ENCODE data around the gene POP7. TPM values are rescaled to one million over a fixed set of nuclear protein-coding genes. Genes with fewer than 3 reads are reported as not detected.

The POP7 gene
- total and polyA plus RNA-seq, 8 donors: 23.3 to 70.1 (median 38.7) TPM; not detected in 1

DNA sequence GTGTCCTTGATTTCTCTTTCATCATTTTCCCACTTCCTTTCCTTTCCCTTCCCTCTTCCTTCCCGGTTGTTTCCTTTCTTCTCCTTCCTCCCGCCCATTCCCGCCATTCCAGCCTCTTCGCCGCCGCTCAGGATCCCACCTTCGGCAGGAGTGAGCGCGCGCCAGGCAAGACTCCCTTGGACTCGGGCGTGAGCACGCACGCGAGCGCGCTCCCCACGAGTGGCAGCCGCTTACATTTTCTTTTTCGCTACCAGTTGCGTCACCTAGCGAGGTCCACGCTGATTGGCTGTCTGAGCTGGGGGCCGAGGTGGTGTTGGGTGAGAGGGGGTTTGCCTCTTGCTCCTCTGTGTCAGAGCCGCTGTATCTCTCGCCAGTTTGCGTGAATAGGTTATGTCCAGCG lies 39.3 kb downstream of the POP7 start:
- H3K36me3 ChIP-seq: no peaks in the 10 kb centered on the region
- peak overlapping the region in 3 of 4 donors; percentile 31 to 44 (median 39) for H3K4me3 ChIP-seq
- no peak overlapping the region for H3K27ac ChIP-seq
- peaks cover 0 to 56% (median 1%) of the 10 kb centered on the region in 3 donors for H3K27me3 ChIP-seq
- TF ChIP-seq, protein P1, sequence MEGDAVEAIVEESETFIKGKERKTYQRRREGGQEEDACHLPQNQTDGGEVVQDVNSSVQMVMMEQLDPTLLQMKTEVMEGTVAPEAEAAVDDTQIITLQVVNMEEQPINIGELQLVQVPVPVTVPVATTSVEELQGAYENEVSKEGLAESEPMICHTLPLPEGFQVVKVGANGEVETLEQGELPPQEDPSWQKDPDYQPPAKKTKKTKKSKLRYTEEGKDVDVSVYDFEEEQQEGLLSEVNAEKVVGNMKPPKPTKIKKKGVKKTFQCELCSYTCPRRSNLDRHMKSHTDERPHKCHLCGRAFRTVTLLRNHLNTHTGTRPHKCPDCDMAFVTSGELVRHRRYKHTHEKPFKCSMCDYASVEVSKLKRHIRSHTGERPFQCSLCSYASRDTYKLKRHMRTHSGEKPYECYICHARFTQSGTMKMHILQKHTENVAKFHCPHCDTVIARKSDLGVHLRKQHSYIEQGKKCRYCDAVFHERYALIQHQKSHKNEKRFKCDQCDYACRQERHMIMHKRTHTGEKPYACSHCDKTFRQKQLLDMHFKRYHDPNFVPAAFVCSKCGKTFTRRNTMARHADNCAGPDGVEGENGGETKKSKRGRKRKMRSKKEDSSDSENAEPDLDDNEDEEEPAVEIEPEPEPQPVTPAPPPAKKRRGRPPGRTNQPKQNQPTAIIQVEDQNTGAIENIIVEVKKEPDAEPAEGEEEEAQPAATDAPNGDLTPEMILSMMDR (IDR thresholded peaks at IDR 0.05): no peak
- TF ChIP-seq POLR2A (IDR thresholded peaks at IDR 0.05) (no peak), EP300 (IDR thresholded peaks at IDR 0.05) (no peak), POLR2AphosphoS5 (IDR thresholded peaks at IDR 0.05) (no peak)
- peak; percentile 25 to 88 for DNase-seq
- no peaks in the 10 kb centered on the region for H3K4me1 ChIP-seq
- no peaks in the 10 kb centered on the region for H3K9me3 ChIP-seq
- intact Hi-C loops (cut with DNase I; ENCODE audit: low total_unique reads): no loop called here
- WGBS, 5 donors: 6 to 39% (median 23%) methylated on average over 26 to 28 of the region's 28 CpGs

DNA sequence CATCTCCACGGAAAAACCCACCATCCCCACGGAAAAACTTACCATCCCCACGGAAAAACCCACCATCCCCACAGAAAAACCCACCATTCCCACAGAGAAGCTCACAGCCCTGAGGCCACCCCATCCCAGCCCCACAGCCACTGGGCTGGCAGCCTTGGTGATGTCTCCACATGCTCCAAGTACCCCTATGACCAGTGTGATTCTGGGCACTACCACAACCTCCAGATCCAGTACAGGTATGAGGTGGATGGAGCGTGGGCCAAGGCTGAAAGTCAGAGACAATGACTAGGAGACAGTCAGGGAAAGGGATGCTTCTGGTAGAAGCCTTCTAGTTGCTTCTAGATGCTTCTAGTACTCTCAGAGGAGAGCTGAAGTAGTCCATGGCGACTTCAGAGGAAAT lies 47.1 kb downstream of the POP7 start:
- H3K36me3 ChIP-seq: no peaks in the 10 kb centered on the region
- no peak for DNase-seq
- no peak overlapping the region for H3K27ac ChIP-seq
- H3K9me3 ChIP-seq: no peaks in the 10 kb centered on the region
- peaks cover 0 to 44% (median 10%) of the 10 kb centered on the region in 3 donors for H3K27me3 ChIP-seq
- 75 to 86% (median 79%) methylated on average over 5 of the region's 5 CpGs for WGBS, 5 donors
- intact Hi-C loops (cut with DNase I; ENCODE audit: low total_unique reads): no loop called here
- TF ChIP-seq, protein P1 (IDR thresholded peaks at IDR 0.05): no peak
- TF ChIP-seq POLR2AphosphoS5 (IDR thresholded peaks at IDR 0.05) (no peak), EP300 (IDR thresholded peaks at IDR 0.05) (no peak), POLR2A (IDR thresholded peaks at IDR 0.05) (no peak)
- H3K4me1 ChIP-seq: no peaks in the 10 kb centered on the region
- no peak overlapping the region for H3K4me3 ChIP-seq

GRCh38 chr7:100753750-100754149 lies 47.8 kb downstream of the POP7 start:
- TF ChIP-seq POLR2A (IDR thresholded peaks at IDR 0.05): no peak
- TF ChIP-seq POLR2AphosphoS5 (IDR thresholded peaks at IDR 0.05): no peak
- TF ChIP-seq, protein P1 (IDR thresholded peaks at IDR 0.05): no peak
- TF ChIP-seq EP300 (IDR thresholded peaks at IDR 0.05): no peak
- no peaks in the 10 kb centered on the region for H3K36me3 ChIP-seq
- H3K4me3 ChIP-seq: no peak overlapping the region
- H3K9me3 ChIP-seq: no peaks in the 10 kb centered on the region
- intact Hi-C loops (cut with DNase I; ENCODE audit: low total_unique reads): no loop called here
- peaks cover 0 to 41% (median 10%) of the 10 kb centered on the region in 3 donors for H3K27me3 ChIP-seq
- DNase-seq: no peak
- no peak overlapping the region for H3K27ac ChIP-seq
- 75 to 87% (median 82%) methylated on average over 2 to 3 of the region's 3 CpGs for WGBS, 5 donors
- no peaks in the 10 kb centered on the region for H3K4me1 ChIP-seq

Other genes with a start within 250 kb of the POP7 start
- 1 to 10 TPM in 1 of 5 donors, not detected in 4; 2.3 TPM for gene SPACDR, start 241.9 kb upstream of the POP7 start, total RNA-seq
- 1 to 10 TPM in 1 of 3 donors, under 1 TPM in 1, not detected in 1; 0.65 to 1.1 TPM for gene SPACDR, start 241.9 kb upstream of the POP7 start, polyA plus RNA-seq
- gene TSC22D4, start 226.9 kb upstream of the POP7 start, total RNA-seq: 100 to 1,000 TPM in 1 of 5 donors, 10 to 100 TPM in 3, 1 to 10 TPM in 1; 9.4 to 120 (median 28.0) TPM
- gene TSC22D4, start 226.9 kb upstream of the POP7 start, polyA plus RNA-seq: 10 to 100 TPM; 25.1 to 44.8 (median 35.0) TPM
- under 1 TPM in 1 of 5 donors, not detected in 4; 0.73 TPM for gene NYAP1, start 222.2 kb upstream of the POP7 start, total RNA-seq
- under 1 TPM in 2 of 3 donors, not detected in 1; 0.48 to 0.75 TPM for gene NYAP1, start 222.2 kb upstream of the POP7 start, polyA plus RNA-seq
- 100 to 1,000 TPM in 1 of 5 donors, 10 to 100 TPM in 3, 1 to 10 TPM in 1; 8.4 to 154 (median 16.4) TPM for gene AGFG2, start 166.9 kb upstream of the POP7 start, total RNA-seq
- gene AGFG2, start 166.9 kb upstream of the POP7 start, polyA plus RNA-seq: 10 to 100 TPM in 2 of 3 donors, 1 to 10 TPM in 1; 7.9 to 11.0 (median 10.2) TPM
- gene SAP25, start 132.2 kb upstream of the POP7 start, total RNA-seq: 1 to 10 TPM in 1 of 5 donors, under 1 TPM in 1, not detected in 3; 0.92 to 1.8 TPM
- 1 to 10 TPM; 1.4 to 4.7 (median 2.3) TPM for gene SAP25, start 132.2 kb upstream of the POP7 start, polyA plus RNA-seq
- gene LRCH4, start 120.0 kb upstream of the POP7 start, total RNA-seq: 100 to 1,000 TPM in 3 of 5 donors, 10 to 100 TPM in 2; 23.7 to 263 (median 154) TPM
- gene LRCH4, start 120.0 kb upstream of the POP7 start, polyA plus RNA-seq: 10 to 100 TPM; 23.5 to 39.5 (median 26.0) TPM
- gene FBXO24, start 119.8 kb upstream of the POP7 start, total RNA-seq: under 1 TPM in 3 of 5 donors, not detected in 2; 0.37 to 0.45 (median 0.43) TPM
- under 1 TPM in 2 of 3 donors, not detected in 1; 0.44 to 0.88 TPM for gene FBXO24, start 119.8 kb upstream of the POP7 start, polyA plus RNA-seq
- 100 to 1,000 TPM in 1 of 5 donors, 10 to 100 TPM in 4; 15.8 to 129 (median 37.8) TPM for gene PCOLCE, start 103.8 kb upstream of the POP7 start, total RNA-seq
- gene PCOLCE, start 103.8 kb upstream of the POP7 start, polyA plus RNA-seq: 10 to 100 TPM; 15.6 to 25.0 (median 18.6) TPM
- 10 to 100 TPM in 2 of 5 donors, 1 to 10 TPM in 2, not detected in 1; 4.0 to 21.1 (median 9.8) TPM for gene MOSPD3, start 93.6 kb upstream of the POP7 start, total RNA-seq
- gene MOSPD3, start 93.6 kb upstream of the POP7 start, polyA plus RNA-seq: 10 to 100 TPM; 20.4 to 30.7 (median 29.1) TPM
- 10 to 100 TPM in 1 of 5 donors, 1 to 10 TPM in 3, not detected in 1; 1.2 to 11.6 (median 3.3) TPM for gene TFR2, start 64.6 kb upstream of the POP7 start, total RNA-seq
- gene TFR2, start 64.6 kb upstream of the POP7 start, polyA plus RNA-seq: 1 to 10 TPM; 1.7 to 5.1 (median 3.1) TPM
- under 1 TPM in 2 of 5 donors, not detected in 3; 0.37 to 0.43 TPM for gene ACTL6B, start 49.7 kb upstream of the POP7 start, total RNA-seq
- 1 to 10 TPM in 2 of 3 donors, under 1 TPM in 1; 0.25 to 1.4 (median 1.2) TPM for gene ACTL6B, start 49.7 kb upstream of the POP7 start, polyA plus RNA-seq
- 100 to 1,000 TPM in 3 of 5 donors, 10 to 100 TPM in 2; 52.9 to 290 (median 152) TPM for gene GNB2, start 32.4 kb upstream of the POP7 start, total RNA-seq
- 100 to 1,000 TPM; 147 to 219 (median 169) TPM for gene GNB2, start 32.4 kb upstream of the POP7 start, polyA plus RNA-seq
- 100 to 1,000 TPM in 1 of 5 donors, 10 to 100 TPM in 4; 27.9 to 127 (median 87.9) TPM for gene GIGYF1, start 11.9 kb upstream of the POP7 start, total RNA-seq
- 10 to 100 TPM; 10.5 to 19.9 (median 19.7) TPM for gene GIGYF1, start 11.9 kb upstream of the POP7 start, polyA plus RNA-seq
- not detected for gene EPO, start 14.3 kb downstream of the POP7 start, total RNA-seq
- gene EPO, start 14.3 kb downstream of the POP7 start, polyA plus RNA-seq: not detected
- not detected for gene ZAN, start 27.5 kb downstream of the POP7 start, total RNA-seq
- gene ZAN, start 27.5 kb downstream of the POP7 start, polyA plus RNA-seq: not detected
- 100 to 1,000 TPM in 1 of 5 donors, 10 to 100 TPM in 4; 22.2 to 128 (median 67.2) TPM for gene EPHB4, start 121.4 kb downstream of the POP7 start, total RNA-seq
- gene EPHB4, start 121.4 kb downstream of the POP7 start, polyA plus RNA-seq: 10 to 100 TPM in 2 of 3 donors, 1 to 10 TPM in 1; 7.3 to 17.7 (median 13.9) TPM
- gene SLC12A9, start 146.6 kb downstream of the POP7 start, total RNA-seq: 10 to 100 TPM in 3 of 5 donors, 1 to 10 TPM in 2; 2.9 to 44.6 (median 25.9) TPM
- gene SLC12A9, start 146.6 kb downstream of the POP7 start, polyA plus RNA-seq: 10 to 100 TPM in 1 of 3 donors, 1 to 10 TPM in 2; 4.9 to 21.7 (median 9.0) TPM
- gene TRIP6, start 161.3 kb downstream of the POP7 start, total RNA-seq: 10 to 100 TPM in 3 of 5 donors, 1 to 10 TPM in 2; 4.7 to 44.3 (median 14.7) TPM
- 10 to 100 TPM; 23.8 to 50.0 (median 26.2) TPM for gene TRIP6, start 161.3 kb downstream of the POP7 start, polyA plus RNA-seq
- 100 to 1,000 TPM in 2 of 5 donors, 10 to 100 TPM in 3; 45.2 to 184 (median 86.2) TPM for gene SRRT, start 169.0 kb downstream of the POP7 start, total RNA-seq
- gene SRRT, start 169.0 kb downstream of the POP7 start, polyA plus RNA-seq: 10 to 100 TPM; 63.7 to 97.1 (median 68.9) TPM
- 10 to 100 TPM in 1 of 5 donors, under 1 TPM in 1, not detected in 3; 0.73 to 22.6 TPM for gene UFSP1, start 183.6 kb downstream of the POP7 start, total RNA-seq
- gene UFSP1, start 183.6 kb downstream of the POP7 start, polyA plus RNA-seq: 1 to 10 TPM; 2.0 to 4.3 (median 4.1) TPM
- gene ACHE, start 189.8 kb downstream of the POP7 start, total RNA-seq: 1 to 10 TPM in 1 of 5 donors, under 1 TPM in 1, not detected in 3; 0.43 to 2.4 TPM
- gene ACHE, start 189.8 kb downstream of the POP7 start, polyA plus RNA-seq: 1 to 10 TPM in 1 of 3 donors, under 1 TPM in 2; 0.25 to 1.5 (median 0.31) TPM
- gene MUC3A, start 243.4 kb downstream of the POP7 start, total RNA-seq: 100 to 1,000 TPM in 1 of 5 donors, 1 to 10 TPM in 3, under 1 TPM in 1; 0.45 to 527 (median 1.9) TPM
- under 1 TPM; 0.45 to 0.76 (median 0.62) TPM for gene MUC3A, start 243.4 kb downstream of the POP7 start, polyA plus RNA-seq